ENCODE data around the gene HPN.
A peak's percentile ranks its signal among the peaks of the same experiment; 100 is the strongest.

The HPN gene

GRCh38 chr19:35104361-35104760 is 62.8 kb downstream of the HPN start:
- DNase-seq (ENCODE audit: low spot score) = no peak

GRCh38 chr19:35105047-35105410 is 63.5 kb downstream of the HPN start:
- DNase-seq (ENCODE audit: low spot score) = no peak

DNA sequence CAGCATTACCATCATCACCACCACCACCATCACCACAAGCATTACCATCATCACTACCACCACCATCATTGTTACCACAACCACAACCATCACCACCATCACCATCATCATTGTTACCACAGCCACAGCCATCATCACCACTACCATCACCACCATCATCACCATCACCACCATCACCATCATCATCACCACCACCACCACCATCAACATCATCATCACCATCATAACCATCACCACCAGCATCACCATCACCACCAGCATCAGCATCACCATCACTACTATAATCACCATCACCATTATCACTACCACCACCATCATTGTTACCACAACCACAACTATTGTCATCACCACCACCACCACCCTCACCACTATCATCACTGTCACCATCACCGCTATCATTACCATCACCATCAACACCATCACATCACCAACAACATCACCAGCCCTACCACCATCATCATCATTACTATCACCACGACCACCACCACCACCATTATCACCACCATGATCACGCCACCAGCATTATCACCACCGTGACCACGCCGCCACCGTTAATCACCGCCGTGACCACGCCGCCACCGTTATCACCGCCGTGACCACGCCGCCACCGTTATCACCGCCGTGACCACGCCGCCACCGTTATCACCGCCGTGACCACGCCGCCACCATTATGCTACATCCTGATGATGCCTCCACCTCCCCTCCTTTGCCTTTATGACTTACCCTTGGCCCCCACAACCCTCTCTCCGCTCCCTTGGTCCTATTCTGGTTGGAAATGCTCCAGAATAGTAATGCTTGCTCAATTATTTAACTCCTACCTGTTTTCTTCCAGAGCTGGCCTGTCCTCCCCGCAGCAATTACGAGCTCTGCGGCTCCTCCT is 64.1 kb downstream of the HPN start:
- DNase-seq (ENCODE audit: low spot score) = no peak

DNA sequence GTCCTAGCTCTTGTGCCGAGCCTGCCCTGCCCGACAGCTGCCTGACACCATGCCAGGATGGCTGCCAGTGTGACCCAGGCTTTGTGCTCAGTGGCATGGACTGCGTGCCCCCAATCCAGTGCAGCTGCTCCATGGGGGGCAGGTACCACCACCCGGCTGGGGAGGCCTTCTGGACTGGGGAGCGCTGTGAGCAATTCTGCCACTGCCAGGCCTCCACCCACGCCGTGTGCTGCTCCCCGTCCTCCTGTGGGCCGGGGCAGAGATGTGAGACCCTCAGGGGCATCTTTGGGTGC is 64.7 kb downstream of the HPN start:
- peak; percentile 92 for DNase-seq (ENCODE audit: low spot score)

DNA sequence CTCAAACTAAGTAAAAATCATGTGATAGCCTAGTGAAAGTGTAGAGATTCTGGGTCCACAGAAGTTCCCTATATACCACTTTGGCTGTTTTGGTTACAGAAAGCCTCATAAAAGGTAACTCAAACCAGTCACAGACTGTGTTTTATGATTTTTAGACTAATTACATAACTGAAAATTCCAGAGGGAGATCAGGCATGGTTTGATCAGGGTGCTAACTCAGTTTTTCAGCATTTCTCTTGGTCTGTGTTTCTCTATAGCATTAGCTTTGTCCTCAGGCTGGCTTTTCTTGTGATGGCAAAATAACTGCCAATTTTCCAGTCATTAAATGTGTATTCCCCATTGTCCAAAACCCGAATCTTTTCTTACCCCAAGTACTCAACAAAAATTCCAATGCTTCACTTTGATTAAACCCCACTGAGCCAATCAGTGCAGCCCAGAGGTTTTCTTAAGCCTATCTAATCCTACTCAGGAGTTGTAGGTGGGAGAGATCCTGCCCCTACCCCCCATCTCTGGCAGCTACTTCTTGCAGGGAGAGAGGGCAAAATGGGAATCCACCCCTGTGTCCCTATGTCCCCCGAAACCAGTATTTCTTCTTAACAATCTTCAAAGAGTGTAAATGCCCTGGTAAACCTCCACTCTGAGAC is 65.5 kb downstream of the HPN start:
- no peak for DNase-seq (ENCODE audit: low spot score)

DNA sequence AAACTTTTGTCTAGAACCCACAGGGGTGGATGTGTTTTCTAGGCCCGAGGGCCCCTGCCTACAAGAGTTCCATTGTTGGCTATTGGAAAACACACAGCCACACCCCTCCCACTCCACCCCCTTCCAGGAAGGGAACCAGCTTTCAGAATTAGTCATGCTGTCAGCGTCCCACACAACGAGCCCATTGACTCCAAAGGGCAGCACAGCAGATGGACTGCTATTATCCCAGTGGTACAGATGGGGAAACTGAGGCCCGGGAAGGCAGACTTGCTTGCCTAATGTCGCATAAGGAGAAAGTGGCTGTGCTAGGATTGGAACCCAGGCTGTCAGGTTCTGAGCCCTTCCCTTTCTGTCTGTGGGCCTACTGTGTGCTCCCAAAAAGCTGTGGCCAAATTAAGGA is 66.0 kb downstream of the HPN start:
- peak; percentile 97 for DNase-seq (ENCODE audit: low spot score)

GRCh38 chr19:35108730-35109129 is 67.2 kb downstream of the HPN start:
- no peak for DNase-seq (ENCODE audit: low spot score)

- peak; percentile 76 for DNase-seq (ENCODE audit: low spot score)
Measured at GRCh38 chr19:35109395-35110112, 68.0 kb downstream of the HPN start.

- DNase-seq (ENCODE audit: low spot score) = no peak
Measured at GRCh38 chr19:35110974-35111373, 69.5 kb downstream of the HPN start.

DNA sequence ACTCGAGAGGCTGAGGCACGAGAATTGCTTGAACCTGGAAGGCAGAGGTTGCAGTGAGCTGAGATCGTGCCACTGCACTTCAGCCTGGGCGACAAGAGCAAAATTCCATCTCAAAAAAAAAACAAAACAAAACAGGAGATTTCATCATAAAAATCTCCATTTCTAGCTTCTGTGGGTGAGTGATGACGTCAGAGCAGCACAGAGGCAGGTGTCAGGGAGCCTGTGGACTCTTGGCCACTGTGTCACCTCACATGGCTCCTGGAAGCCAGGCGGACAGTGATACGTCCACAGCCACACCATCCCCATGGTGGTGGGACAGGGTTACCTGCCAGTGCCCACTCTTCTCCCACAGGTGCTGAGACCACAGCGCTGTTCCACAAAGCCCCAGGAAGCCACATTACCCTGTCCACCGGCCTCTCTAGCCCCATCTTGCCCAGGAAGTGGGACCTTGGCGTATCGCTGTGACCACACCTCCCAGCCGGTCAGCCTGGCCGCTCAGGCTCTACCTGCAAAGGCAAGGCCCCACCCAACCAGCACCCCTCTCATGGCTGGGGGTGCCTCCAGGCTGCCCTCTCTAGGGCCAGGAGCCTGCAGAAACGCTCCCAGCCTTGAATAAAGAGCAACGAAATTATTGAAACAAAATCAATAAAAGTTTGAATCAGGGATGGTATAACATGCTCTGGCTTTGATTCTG is 71.6 kb downstream of the HPN start:
- no peak for DNase-seq (ENCODE audit: low spot score)

DNA sequence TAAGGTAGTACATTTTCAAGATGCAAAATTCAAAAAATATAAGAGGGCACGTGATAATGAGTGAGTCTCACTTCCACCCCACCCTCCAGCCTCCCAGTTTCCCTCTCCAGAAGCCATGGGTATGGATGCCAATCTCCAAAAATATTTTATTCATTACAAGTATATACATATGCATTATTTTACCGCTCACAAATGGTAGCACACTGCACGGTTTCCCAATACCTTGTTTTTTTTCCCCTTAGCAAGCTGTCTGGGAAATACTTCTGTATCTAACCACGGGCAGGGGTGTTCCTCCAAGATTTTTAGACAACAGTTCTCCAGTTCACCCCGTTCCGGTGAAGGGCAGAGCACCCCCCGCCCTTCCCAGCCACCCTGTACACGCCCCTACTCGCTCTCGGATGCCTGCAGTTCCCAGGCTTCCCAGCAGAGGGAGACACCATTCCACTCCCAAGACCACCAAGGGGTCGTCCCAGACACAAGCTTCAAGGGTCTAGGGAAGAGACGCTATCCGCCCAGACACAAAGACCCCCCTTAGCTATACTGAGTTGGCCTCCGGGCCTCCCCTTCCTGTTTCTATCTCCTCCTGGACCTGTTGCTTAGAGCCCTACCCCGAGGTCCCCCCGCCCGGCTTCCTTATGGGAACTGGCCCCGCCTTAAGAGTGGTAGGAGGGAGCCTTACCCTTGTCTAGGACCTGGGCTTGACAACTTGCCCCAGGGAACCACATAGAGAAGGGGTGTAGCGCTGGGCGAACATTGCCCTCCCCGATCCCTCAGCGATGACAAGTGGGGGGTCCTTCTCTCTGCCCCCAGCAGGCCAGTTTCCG is 73.0 kb downstream of the HPN start:
- DNase-seq (ENCODE audit: low spot score) = peak; percentile 87

DNA sequence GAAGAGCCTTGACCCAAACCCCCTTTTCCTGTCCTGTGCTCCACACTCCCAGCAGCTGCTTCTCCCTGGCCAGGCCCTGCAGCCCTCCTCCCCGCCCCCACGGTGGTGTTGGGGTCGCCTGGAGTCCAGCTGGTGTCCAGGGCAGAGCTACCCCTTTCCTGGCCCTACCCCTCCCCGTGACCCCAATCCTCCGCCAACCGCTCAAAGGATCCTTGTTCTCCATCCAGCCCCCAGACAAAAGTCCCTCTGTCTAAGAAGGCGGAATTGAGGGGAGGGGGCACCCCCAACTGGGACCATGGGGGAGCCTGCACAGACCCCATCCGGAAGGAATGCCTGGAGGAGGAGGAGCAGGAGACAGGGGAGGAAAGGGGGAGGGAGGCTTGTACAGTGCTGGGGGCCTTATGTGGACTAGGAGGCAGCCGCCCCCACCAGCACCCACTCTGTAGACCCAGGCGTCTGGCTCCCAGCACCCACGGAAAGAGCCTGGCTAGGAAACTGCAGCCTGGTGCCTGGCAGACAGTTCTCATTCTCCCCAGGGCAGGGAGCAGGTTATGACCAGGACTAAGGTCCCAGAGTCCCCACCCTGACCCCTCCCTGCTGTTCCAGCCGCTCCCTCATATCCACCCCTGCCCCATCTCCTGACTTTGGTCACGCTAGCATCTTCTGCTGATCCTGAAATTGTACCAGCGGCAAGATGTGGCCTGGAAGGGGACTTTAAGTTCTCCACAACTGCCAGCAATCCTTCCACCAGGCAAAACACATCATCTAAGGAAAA is 73.8 kb downstream of the HPN start, which contains the start of gene FXYD3:
TSS of gene FXYD3 (plus strand) at position 647 of the 775 bp plus-strand sequence. CDS start 3,554 bp downstream, outside the sequence.
- DNase-seq (ENCODE audit: low spot score) = peak; percentile 96
